HEK293 (cell line): ENCODE results near the gene TBL1XR1.
"Not testable (repeated sequence)": the region's sequence is repeated elsewhere in the genome, so short reads cannot be mapped to it uniquely, and the experiment has no call there.

ENCODE experiments used
- CTCF ChIA-PET: fragments of 350-600 bp; formaldehyde crosslinking; extraction: SDS; loops from one replicate; lab custom pipeline; 2021; ENCODE audit warnings: antibody characterized with exemption; lab: Yijun Ruan, JAX
- POLR2A ChIA-PET: fragments of 300-600 bp; formaldehyde crosslinking; extraction: SDS; loops from one replicate; lab custom pipeline; 2020; ENCODE audit warnings: antibody characterized with exemption, inconsistent platforms; lab: Yijun Ruan, JAX
- H3K27ac ChIP-seq: fragments of 200-500 bp; sonication (Bioruptor generic); 2 replicates; pipeline ENCODE4 v1.5.1; 2014; ENCODE audit warnings: low read depth, low read length, control low read depth, inconsistent platforms; ENCODE audit errors: extremely low read depth
- H3K36me3 ChIP-seq, 2 experiments: fragments of 200-500 bp in 1 of 2; sonication (Bioruptor generic) in 1 of 2; 1 replicate in 1 of 2; 2 replicates in 1 of 2; pipeline ENCODE4 v1.5.1; 2014 to 2017; ENCODE audit warnings: inconsistent platforms in 2 of 2, low read length in 2 of 2; ENCODE audit not compliant: control insufficient read depth in 2 of 2, insufficient read depth in 1 of 2
- H3K4me1 ChIP-seq: fragments of 200-500 bp; sonication (Bioruptor generic); 2 replicates; pipeline ENCODE4 v1.5.1; 2014; ENCODE audit warnings: mild to moderate bottlenecking, low read length, inconsistent platforms; ENCODE audit not compliant: control insufficient read depth, insufficient read depth
- H3K4me3 ChIP-seq: 2 replicates; pipeline ENCODE4 v1.5.1; 2011; ENCODE audit warnings: low read depth, mild to moderate bottlenecking, control low read depth, low read length, moderate library complexity
- H3K9me3 ChIP-seq: fragments of 200-500 bp; sonication (Bioruptor generic); 2 replicates; pipeline ENCODE4 v1.5.1; 2014; ENCODE audit warnings: low read depth, low read length, inconsistent platforms; ENCODE audit not compliant: control insufficient read depth, insufficient read depth
- KLF7 ChIP-seq: fragments of 450-650 bp; formaldehyde crosslinking; IDR thresholded peaks from 2 replicates; pipeline ENCODE4 v1.5.1; 2016; ENCODE audit warnings: missing biosample characterization, missing genetic modification characterization, borderline replicate concordance
- OSR2 ChIP-seq: fragments of 450-650 bp; formaldehyde crosslinking; IDR thresholded peaks from 2 replicates; pipeline ENCODE4 v1.5.1; 2016; ENCODE audit warnings: missing biosample characterization, missing genetic modification characterization
- SCRT1 ChIP-seq: fragments of 450-650 bp; formaldehyde crosslinking; IDR thresholded peaks from 2 replicates; pipeline ENCODE4 v1.5.1; 2016; ENCODE audit warnings: missing biosample characterization, missing genetic modification characterization, borderline replicate concordance
- SCRT2 ChIP-seq: fragments of 450-650 bp; formaldehyde crosslinking; IDR thresholded peaks from 2 replicates; pipeline ENCODE4 v1.5.1; 2016; ENCODE audit warnings: missing biosample characterization, missing genetic modification characterization
- ZFHX2 ChIP-seq: fragments of 450-650 bp; formaldehyde crosslinking; conservative IDR thresholded peaks from 2 replicates; pipeline ENCODE4 v1.5.1; 2016; ENCODE audit warnings: missing biosample characterization, missing genetic modification characterization
- ZNF140 ChIP-seq: fragments of 450-650 bp; formaldehyde crosslinking; IDR thresholded peaks from 2 replicates; pipeline ENCODE4 v1.5.1; 2016; ENCODE audit warnings: missing biosample characterization, missing genetic modification characterization
- ZNF2 ChIP-seq: fragments of 450-650 bp; formaldehyde crosslinking; IDR thresholded peaks from 2 replicates; pipeline ENCODE4 v1.5.1; 2016; ENCODE audit warnings: missing biosample characterization, missing genetic modification characterization
- ZNF221 ChIP-seq: fragments of 450-650 bp; formaldehyde crosslinking; IDR thresholded peaks from 2 replicates; pipeline ENCODE4 v1.5.1; 2017; ENCODE audit warnings: missing biosample characterization, missing genetic modification characterization, borderline replicate concordance
- ZNF521 ChIP-seq: fragments of 450-650 bp; formaldehyde crosslinking; IDR thresholded peaks from 2 replicates; pipeline ENCODE4 v1.5.1; 2017; ENCODE audit warnings: missing biosample characterization, mild to moderate bottlenecking, missing genetic modification characterization
- ZNF544 ChIP-seq: fragments of 450-650 bp; formaldehyde crosslinking; IDR thresholded peaks from 2 replicates; pipeline ENCODE4 v1.5.0; 2017; ENCODE audit warnings: missing biosample characterization, missing genetic modification characterization
- ZNF610 ChIP-seq: fragments of 450-650 bp; formaldehyde crosslinking; IDR thresholded peaks from 2 replicates; pipeline ENCODE4 v1.5.1; 2016; ENCODE audit warnings: missing biosample characterization, missing genetic modification characterization, borderline replicate concordance
- ZNF624 ChIP-seq: fragments of 450-650 bp; formaldehyde crosslinking; IDR thresholded peaks from 2 replicates; pipeline ENCODE4 v1.5.1; 2017; ENCODE audit warnings: missing biosample characterization, missing genetic modification characterization
- ZNF664 ChIP-seq: fragments of 450-650 bp; formaldehyde crosslinking; IDR thresholded peaks from 2 replicates; pipeline ENCODE4 v1.5.1; 2016; ENCODE audit warnings: missing biosample characterization, missing genetic modification characterization
- ZNF670 ChIP-seq: fragments of 450-650 bp; formaldehyde crosslinking; IDR thresholded peaks from 2 replicates; pipeline ENCODE4 v1.5.1; 2016; ENCODE audit warnings: missing biosample characterization, missing genetic modification characterization, low read depth

TBL1XR1 gene

GRCh38 chr3:177193688-177194268 is 3.5 kb downstream of the TBL1XR1 start:
- Histone ChIP-seq H3K9me3 (no peaks in the 10 kb centered on the region), H3K4me3 (no peak overlapping the region), H3K27ac (no peak overlapping the region), H3K4me1 (peaks cover 3% of the 10 kb centered on the region), H3K36me3 (no peaks in the 10 kb centered on the region)
- CTCF ChIA-PET = no interaction called here
- TF ChIP-seq ZNF544 (tag by site-specific recombination) (no peak), ZNF664 (tag by site-specific recombination) (no peak), ZNF221 (tag by site-specific recombination) (no peak), ZNF610 (no peak), ZFHX2 (no peak), ZNF624 (tag by site-specific recombination) (no peak), ZNF670 (tag by site-specific recombination) (no peak), KLF7 (tag by site-specific recombination) (no peak), ZNF521 (tag by site-specific recombination) (no peak), ZNF140 (tag by site-specific recombination) (no peak)
- POLR2A ChIA-PET = no interaction called here

GRCh38 chr3:177193275-177193674 is 4.0 kb downstream of the TBL1XR1 start:
- POLR2A ChIA-PET, H3K9me3 ChIP-seq, H3K27ac ChIP-seq, H3K4me1 ChIP-seq, CTCF ChIA-PET, H3K4me3 ChIP-seq, H3K36me3 ChIP-seq: not testable (repeated sequence)

DNA sequence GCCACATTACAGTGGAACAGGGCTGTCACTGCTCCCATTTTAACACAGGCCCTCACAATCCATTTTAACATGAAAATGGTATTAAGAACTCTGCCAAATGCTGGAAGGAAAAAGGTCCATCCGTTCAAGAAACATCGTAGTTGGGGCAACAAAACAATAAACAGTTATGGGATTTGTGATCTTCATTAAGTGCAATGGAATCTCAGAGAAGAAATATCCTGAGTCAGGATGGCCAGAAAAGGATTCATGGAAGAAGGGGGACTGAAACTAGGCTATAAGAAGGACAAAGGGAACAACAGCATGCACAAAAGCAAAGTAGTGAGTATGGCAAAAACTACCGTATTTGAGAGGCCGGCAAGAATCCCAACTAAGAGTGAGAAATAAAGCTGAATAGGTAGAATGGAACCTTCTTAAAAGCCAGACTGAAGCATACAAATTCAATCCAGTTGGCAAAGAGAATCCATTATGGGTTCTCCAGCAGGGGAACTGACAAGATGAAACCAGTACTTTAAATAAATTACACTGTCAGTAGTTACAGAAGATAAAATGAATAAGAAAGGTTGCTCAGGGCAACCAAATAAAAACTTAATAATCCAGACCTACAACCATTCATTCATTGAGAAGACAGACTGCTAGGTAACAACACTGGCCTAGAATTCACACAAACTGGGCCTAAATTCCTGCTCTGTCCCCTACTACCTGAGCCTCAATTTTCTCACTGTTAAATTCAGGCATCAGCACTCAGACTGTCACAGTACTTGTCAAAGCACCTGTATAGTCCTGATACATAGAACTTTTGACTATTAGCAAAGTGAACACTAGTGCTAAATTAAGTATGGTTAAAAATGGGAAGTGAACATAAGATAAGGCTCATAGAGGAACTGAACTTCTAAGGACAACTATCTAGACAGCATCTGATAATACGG is 6.3 kb downstream of the TBL1XR1 start:
- no peak for TF ChIP-seq ZNF664 (tag by site-specific recombination)
- no peak for TF ChIP-seq OSR2
- no peak for TF ChIP-seq ZNF2
- Histone ChIP-seq H3K9me3 (no peaks in the 10 kb centered on the region), H3K27ac (no peak overlapping the region), H3K4me3 (no peak overlapping the region), H3K4me1 (peaks cover 6% of the 10 kb centered on the region), H3K36me3 (no peaks in the 10 kb centered on the region)
- CTCF ChIA-PET = no interaction called here
- POLR2A ChIA-PET = no interaction called here

DNA sequence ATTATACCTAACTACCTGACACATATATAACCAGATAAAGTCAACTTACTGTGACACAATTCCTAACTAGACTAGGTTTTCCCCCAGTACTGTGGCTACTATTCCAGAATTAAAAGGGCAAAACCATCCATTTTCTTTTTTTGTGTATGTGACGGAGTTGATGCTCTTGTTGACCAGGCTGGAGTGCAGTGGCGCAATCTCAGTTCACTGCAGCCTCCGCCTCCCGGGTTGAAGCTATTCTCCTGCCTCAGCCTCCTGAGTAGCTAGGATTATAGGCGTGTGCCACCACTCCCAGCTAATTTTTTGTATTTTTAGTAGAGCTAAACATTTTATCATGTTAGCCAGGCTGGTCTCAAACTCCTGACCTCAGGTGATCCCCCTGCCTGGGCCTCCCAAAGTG is 7.1 kb downstream of the TBL1XR1 start:
- H3K4me3 ChIP-seq, H3K4me1 ChIP-seq, H3K36me3 ChIP-seq, POLR2A ChIA-PET, H3K27ac ChIP-seq, H3K9me3 ChIP-seq, CTCF ChIA-PET: not testable (repeated sequence)

- POLR2A ChIA-PET = interaction anchor here (0.6 kb wide), 1 partner anchor 1075 kb away, joined by 3 read pairs; no protein-coding TSS in a partner anchor
- H3K4me3 ChIP-seq, H3K36me3 ChIP-seq, H3K27ac ChIP-seq, H3K4me1 ChIP-seq, H3K9me3 ChIP-seq: not testable (repeated sequence)
- CTCF ChIA-PET = interaction anchor here (0.6 to 0.7 kb wide), 2 partner anchors 295 to 985 kb away, joined by 3 to 4 read pairs; no protein-coding TSS in a partner anchor
- peak; percentile 47; the same call in 1 of the 2 replicates for TF ChIP-seq SCRT1
- peak; percentile 52; the same call in 1 of the 2 replicates for TF ChIP-seq SCRT2 (tag by site-specific recombination)
These were observed 9.0 kb downstream of the TBL1XR1 start for GRCh38 chr3:177188325-177188724.
